Gastroesophageal sphincter (tissue), 3 donors: ENCODE measurements around the gene TCL1A.

Experiments used
- EP300 ChIP-seq: sonication (generic); formaldehyde crosslinking; IDR thresholded peaks from one replicate; pipeline ENCODE4 v1.6.1; 2017; ENCODE audit warnings: antibody characterized with exemption, mild to moderate bottlenecking
- POLR2A ChIP-seq, 2 donors: fragments of 450-650 bp; IDR thresholded peaks; one replicate each; pipeline ENCODE4 v1.6.1; 2017; ENCODE audit warnings: antibody characterized with exemption in 2 of 2, mild to moderate bottlenecking in 2 of 2, moderate library complexity in 1 of 2
- POLR2AphosphoS5 ChIP-seq: sonication (generic); formaldehyde crosslinking; IDR thresholded peaks from one replicate; pipeline ENCODE4 v1.6.1; 2017; ENCODE audit warnings: antibody characterized with exemption
- TF ChIP-seq, protein P1 (sequence below), 4 experiments: fragments of 200-600 bp in 2 of 4; fragments of 450-650 bp in 2 of 4; sonication (generic) in 1 of 4; IDR thresholded peaks; one replicate each; pipeline ENCODE4 v1.5.1; 2017 to 2019; ENCODE audit warnings: antibody characterized with exemption in 4 of 4, mild to moderate bottlenecking in 2 of 4, moderate library complexity in 2 of 4

DNA sequence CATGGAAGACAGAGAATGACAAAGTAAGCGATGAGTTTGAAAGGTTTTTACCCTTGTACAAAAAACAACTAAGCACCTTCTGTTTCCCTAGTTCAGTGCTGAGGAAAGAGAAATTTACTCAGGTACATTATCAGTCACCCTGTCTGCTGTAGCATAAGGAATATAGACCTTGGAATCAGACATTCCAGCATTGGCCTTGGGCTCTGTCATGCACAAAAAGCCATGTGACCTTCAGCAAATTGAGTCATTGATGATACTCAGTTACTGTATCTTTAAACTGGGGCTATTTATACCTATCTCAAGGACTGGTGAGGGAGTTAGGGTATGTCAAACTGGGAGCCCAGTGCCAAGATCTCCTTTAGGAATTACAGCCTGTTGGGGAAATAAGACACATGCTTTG, 19.3 kb upstream of the TCL1A start:
- TF ChIP-seq, protein P1, sequence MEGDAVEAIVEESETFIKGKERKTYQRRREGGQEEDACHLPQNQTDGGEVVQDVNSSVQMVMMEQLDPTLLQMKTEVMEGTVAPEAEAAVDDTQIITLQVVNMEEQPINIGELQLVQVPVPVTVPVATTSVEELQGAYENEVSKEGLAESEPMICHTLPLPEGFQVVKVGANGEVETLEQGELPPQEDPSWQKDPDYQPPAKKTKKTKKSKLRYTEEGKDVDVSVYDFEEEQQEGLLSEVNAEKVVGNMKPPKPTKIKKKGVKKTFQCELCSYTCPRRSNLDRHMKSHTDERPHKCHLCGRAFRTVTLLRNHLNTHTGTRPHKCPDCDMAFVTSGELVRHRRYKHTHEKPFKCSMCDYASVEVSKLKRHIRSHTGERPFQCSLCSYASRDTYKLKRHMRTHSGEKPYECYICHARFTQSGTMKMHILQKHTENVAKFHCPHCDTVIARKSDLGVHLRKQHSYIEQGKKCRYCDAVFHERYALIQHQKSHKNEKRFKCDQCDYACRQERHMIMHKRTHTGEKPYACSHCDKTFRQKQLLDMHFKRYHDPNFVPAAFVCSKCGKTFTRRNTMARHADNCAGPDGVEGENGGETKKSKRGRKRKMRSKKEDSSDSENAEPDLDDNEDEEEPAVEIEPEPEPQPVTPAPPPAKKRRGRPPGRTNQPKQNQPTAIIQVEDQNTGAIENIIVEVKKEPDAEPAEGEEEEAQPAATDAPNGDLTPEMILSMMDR (IDR thresholded peaks at IDR 0.05): no peak
- TF ChIP-seq POLR2A (IDR thresholded peaks at IDR 0.05) (no peak), POLR2AphosphoS5 (no peak), EP300 (no peak)
